DND-41 (cell line): ENCODE results near the gene MIAT.

Experiments
- ATAC-seq: fragments of 200-7000 bp; cut with Tn5 transposase; 3 replicates; pipeline ENCODE4 v1.9.1; 2021; ENCODE audit warnings: low read depth; ENCODE audit not compliant: insufficient read depth
- DNase-seq: peaks from one replicate; pipeline ENCODE4 v3.0.0-alpha.2; 2020
- H2AFZ ChIP-seq: 2 replicates; pipeline ENCODE4 v1.6.0; 2012; ENCODE audit warnings: low read depth, low read length
- H3K27ac ChIP-seq: 2 replicates; pipeline ENCODE4 v1.5.1; 2012; ENCODE audit warnings: low read length, inconsistent platforms
- H3K27me3 ChIP-seq: fragments of 200-600 bp; sonication (generic); 2 replicates; pipeline ENCODE4 v1.6.0; 2012; ENCODE audit warnings: low read length, mild to moderate bottlenecking, inconsistent platforms; ENCODE audit not compliant: insufficient read depth, poor library complexity
- H3K36me3 ChIP-seq: 2 replicates; pipeline ENCODE4 v1.5.1; 2012; ENCODE audit warnings: low read length, inconsistent platforms; ENCODE audit not compliant: insufficient read depth
- H3K4me1 ChIP-seq: 2 replicates; pipeline ENCODE4 v1.5.1; 2012; ENCODE audit warnings: mild to moderate bottlenecking, low read length; ENCODE audit not compliant: insufficient read depth
- H3K4me2 ChIP-seq: 2 replicates; pipeline ENCODE4 v1.6.0; 2012; ENCODE audit warnings: mild to moderate bottlenecking, moderate library complexity, low read length, inconsistent platforms; ENCODE audit not compliant: insufficient read depth
- H3K4me3 ChIP-seq, 2 experiments: fragments of 200-600 bp in 1 of 2; shearing (Covaris generic) in 1 of 2; 2 replicates each; pipeline ENCODE4 v1.5.1; 2012 to 2016; ENCODE audit warnings: inconsistent platforms in 2 of 2, low read length in 2 of 2, mild to moderate bottlenecking in 2 of 2, low read depth in 1 of 2, moderate library complexity in 1 of 2
- H3K79me2 ChIP-seq: 2 replicates; pipeline ENCODE4 v1.6.0; 2012; ENCODE audit warnings: low read length, inconsistent platforms; ENCODE audit not compliant: insufficient read depth
- H3K9ac ChIP-seq: 2 replicates; pipeline ENCODE4 v1.6.0; 2012; ENCODE audit warnings: low read depth, mild to moderate bottlenecking, inconsistent platforms, low read length, moderate library complexity
- H3K9me3 ChIP-seq: 2 replicates; pipeline ENCODE4 v1.5.1; 2012; ENCODE audit warnings: low read length, moderate library complexity, mild to moderate bottlenecking, inconsistent platforms; ENCODE audit not compliant: insufficient read depth, severe bottlenecking
- H4K20me1 ChIP-seq: 2 replicates; pipeline ENCODE4 v1.6.0; 2012; ENCODE audit warnings: low read length; ENCODE audit not compliant: insufficient read depth
- CTCF ChIP-seq: IDR thresholded peaks from 2 replicates; pipeline ENCODE4 v1.5.1; 2012; ENCODE audit warnings: borderline replicate concordance, low read length, moderate library complexity, mild to moderate bottlenecking; ENCODE audit not compliant: poor library complexity, severe bottlenecking; ENCODE audit errors: extremely low read depth
- EZH2 ChIP-seq: IDR thresholded peaks from 3 replicates; pipeline ENCODE4 v1.6.1; 2012; ENCODE audit warnings: borderline replicate concordance, low read depth, mild to moderate bottlenecking, moderate library complexity, low read length, inconsistent platforms; ENCODE audit not compliant: severe bottlenecking

MIAT gene

DNA sequence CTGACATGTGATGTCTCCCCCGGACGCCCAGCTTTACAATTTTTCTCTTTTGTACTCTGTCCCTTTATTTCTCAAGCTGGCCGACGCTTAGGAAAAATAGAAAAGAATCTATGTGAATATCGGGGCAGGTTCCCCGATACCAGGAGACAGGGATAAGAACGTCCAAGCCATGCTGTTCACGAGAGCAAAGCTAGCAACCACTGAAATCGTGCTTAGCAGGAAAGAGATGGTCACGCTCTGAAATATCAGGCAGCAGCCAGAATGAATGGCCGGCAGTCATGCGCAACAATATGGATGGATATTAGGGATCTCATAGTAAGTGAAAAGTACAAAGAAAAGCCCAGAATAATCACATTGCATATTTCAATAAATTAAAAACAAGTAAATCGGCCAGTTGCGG is 43.1 kb upstream of the MIAT start:
- no peaks in the 10 kb centered on the region for H3K9me3 ChIP-seq
- DNase-seq (no peak), ATAC-seq (no peak)
- no peaks in the 10 kb centered on the region for H3K27me3 ChIP-seq
- no peak overlapping the region for H3K27ac ChIP-seq
- no peak overlapping the region for H2AFZ ChIP-seq
- no peak overlapping the region for H3K9ac ChIP-seq
- no peaks in the 10 kb centered on the region for H3K36me3 ChIP-seq
- no peak overlapping the region for H3K4me3 ChIP-seq
- TF ChIP-seq EZH2, result no peak
- no peak for TF ChIP-seq CTCF
- H3K4me1 ChIP-seq, result peaks cover 6% of the 10 kb centered on the region
- no peaks in the 10 kb centered on the region for H4K20me1 ChIP-seq
- H3K79me2 ChIP-seq, result no peaks in the 10 kb centered on the region
- H3K4me2 ChIP-seq, result no peak overlapping the region

DNA sequence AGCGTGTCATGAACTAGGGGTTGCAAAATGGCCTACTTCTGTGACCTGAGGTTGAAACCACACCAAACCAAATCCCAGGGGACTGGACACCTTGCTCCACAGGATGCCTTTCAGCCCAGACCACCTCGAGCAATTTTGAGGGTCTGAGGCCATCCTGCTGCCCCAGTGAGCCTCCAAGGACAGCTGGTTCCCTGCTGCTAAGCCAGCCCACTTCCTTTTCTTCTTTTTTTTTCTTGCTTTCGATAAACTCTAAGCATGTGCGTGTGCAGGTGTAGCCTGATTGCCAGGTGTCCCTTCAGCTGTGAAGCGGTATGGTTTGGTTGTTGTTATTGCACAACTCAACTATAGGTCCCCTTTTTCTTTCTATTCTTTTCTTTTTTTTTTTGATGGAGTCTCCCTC is 42.2 kb upstream of the MIAT start:
- no peak overlapping the region for H3K27ac ChIP-seq
- ATAC-seq (no peak), DNase-seq (peak; percentile 17)
- H3K36me3 ChIP-seq, result no peaks in the 10 kb centered on the region
- no peaks in the 10 kb centered on the region for H3K27me3 ChIP-seq
- H3K4me1 ChIP-seq, result peaks cover 4% of the 10 kb centered on the region
- H3K9me3 ChIP-seq, result no peaks in the 10 kb centered on the region
- H3K79me2 ChIP-seq, result no peaks in the 10 kb centered on the region
- no peak overlapping the region for H3K4me2 ChIP-seq
- no peak overlapping the region for H3K9ac ChIP-seq
- no peak overlapping the region for H2AFZ ChIP-seq
- no peak overlapping the region for H3K4me3 ChIP-seq
- TF ChIP-seq EZH2, result no peak
- no peaks in the 10 kb centered on the region for H4K20me1 ChIP-seq

GRCh38 chr22:26615830-26616435 is 41.5 kb upstream of the MIAT start:
- Histone ChIP-seq H3K4me1 (no peaks in the 10 kb centered on the region), H3K9me3 (no peaks in the 10 kb centered on the region), H2AFZ (no peak overlapping the region), H3K27ac (no peak overlapping the region), H3K4me2 (no peak overlapping the region), H3K36me3 (no peaks in the 10 kb centered on the region), H3K27me3 (no peaks in the 10 kb centered on the region), H4K20me1 (no peaks in the 10 kb centered on the region), H3K9ac (no peak overlapping the region), H3K4me3 (no peak overlapping the region), H3K79me2 (no peaks in the 10 kb centered on the region)
- ATAC-seq (no peak), DNase-seq (no peak)
- TF ChIP-seq EZH2 (no peak), CTCF (no peak)

- no peak overlapping the region for H3K4me3 ChIP-seq
- DNase-seq (no peak), ATAC-seq (no peak)
- no peaks in the 10 kb centered on the region for H3K27me3 ChIP-seq
- H3K79me2 ChIP-seq, result no peaks in the 10 kb centered on the region
- no peaks in the 10 kb centered on the region for H3K9me3 ChIP-seq
- H3K4me1 ChIP-seq, result no peaks in the 10 kb centered on the region
- TF ChIP-seq CTCF (no peak), EZH2 (no peak)
- no peak overlapping the region for H2AFZ ChIP-seq
- H4K20me1 ChIP-seq, result no peaks in the 10 kb centered on the region
- no peak overlapping the region for H3K4me2 ChIP-seq
- no peaks in the 10 kb centered on the region for H3K36me3 ChIP-seq
- no peak overlapping the region for H3K9ac ChIP-seq
- H3K27ac ChIP-seq, result no peak overlapping the region
Observed at GRCh38 chr22:26616650-26617049, 40.7 kb upstream of the MIAT start.
